Mammary epithelial cell (primary cell): ENCODE measurements around the gene CD1D.

Experiments
- EZH2 ChIP-seq: IDR thresholded peaks from 2 replicates; pipeline ENCODE4 v1.6.1; 2012; ENCODE audit warnings: low read length, inconsistent platforms, borderline replicate concordance
- TF ChIP-seq, protein P1 (sequence below), 2 donors: IDR thresholded peaks in 1 of 2; conservative IDR thresholded peaks in 1 of 2; 2 replicates each; pipeline ENCODE4 v1.5.1; 2011 to 2012; ENCODE audit warnings: inconsistent platforms in 2 of 2, low read length in 2 of 2, mild to moderate bottlenecking in 2 of 2, control low read depth in 1 of 2, low read depth in 1 of 2; ENCODE audit not compliant: insufficient read depth in 1 of 2; ENCODE audit errors: extremely low read depth in 1 of 2

DNA sequence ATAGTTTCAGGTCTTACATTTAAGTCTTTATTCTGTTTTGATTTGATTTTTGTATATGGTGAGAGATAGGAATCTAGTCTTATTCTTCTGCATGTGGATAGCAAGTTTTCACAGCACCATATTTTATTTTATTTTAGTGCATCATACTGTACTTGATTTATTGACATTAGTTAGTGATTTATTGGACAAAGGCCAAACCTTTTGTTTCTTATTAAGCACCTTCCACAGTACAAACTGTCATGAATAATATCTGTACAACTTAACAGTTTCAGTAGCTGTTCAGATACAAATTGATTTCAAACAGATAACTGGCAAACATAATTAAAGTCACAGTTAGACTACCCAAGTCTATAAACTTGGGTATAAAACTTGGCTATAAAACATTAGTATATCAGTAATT lies 15.8 kb downstream of the CD1D start:
- TF ChIP-seq, protein P1, sequence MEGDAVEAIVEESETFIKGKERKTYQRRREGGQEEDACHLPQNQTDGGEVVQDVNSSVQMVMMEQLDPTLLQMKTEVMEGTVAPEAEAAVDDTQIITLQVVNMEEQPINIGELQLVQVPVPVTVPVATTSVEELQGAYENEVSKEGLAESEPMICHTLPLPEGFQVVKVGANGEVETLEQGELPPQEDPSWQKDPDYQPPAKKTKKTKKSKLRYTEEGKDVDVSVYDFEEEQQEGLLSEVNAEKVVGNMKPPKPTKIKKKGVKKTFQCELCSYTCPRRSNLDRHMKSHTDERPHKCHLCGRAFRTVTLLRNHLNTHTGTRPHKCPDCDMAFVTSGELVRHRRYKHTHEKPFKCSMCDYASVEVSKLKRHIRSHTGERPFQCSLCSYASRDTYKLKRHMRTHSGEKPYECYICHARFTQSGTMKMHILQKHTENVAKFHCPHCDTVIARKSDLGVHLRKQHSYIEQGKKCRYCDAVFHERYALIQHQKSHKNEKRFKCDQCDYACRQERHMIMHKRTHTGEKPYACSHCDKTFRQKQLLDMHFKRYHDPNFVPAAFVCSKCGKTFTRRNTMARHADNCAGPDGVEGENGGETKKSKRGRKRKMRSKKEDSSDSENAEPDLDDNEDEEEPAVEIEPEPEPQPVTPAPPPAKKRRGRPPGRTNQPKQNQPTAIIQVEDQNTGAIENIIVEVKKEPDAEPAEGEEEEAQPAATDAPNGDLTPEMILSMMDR (conservative IDR thresholded peaks at IDR 0.05 in 1 of 2, IDR thresholded peaks at IDR 0.05 in 1 of 2; ENCODE audit: extremely low read depth in 1 of 2, insufficient read depth in 1 of 2, low read depth in 1 of 2, low read length in 2 of 2), result no peak
- no peak for TF ChIP-seq EZH2
